ENCODE results near the gene WBP1.

WBP1 gene

DNA sequence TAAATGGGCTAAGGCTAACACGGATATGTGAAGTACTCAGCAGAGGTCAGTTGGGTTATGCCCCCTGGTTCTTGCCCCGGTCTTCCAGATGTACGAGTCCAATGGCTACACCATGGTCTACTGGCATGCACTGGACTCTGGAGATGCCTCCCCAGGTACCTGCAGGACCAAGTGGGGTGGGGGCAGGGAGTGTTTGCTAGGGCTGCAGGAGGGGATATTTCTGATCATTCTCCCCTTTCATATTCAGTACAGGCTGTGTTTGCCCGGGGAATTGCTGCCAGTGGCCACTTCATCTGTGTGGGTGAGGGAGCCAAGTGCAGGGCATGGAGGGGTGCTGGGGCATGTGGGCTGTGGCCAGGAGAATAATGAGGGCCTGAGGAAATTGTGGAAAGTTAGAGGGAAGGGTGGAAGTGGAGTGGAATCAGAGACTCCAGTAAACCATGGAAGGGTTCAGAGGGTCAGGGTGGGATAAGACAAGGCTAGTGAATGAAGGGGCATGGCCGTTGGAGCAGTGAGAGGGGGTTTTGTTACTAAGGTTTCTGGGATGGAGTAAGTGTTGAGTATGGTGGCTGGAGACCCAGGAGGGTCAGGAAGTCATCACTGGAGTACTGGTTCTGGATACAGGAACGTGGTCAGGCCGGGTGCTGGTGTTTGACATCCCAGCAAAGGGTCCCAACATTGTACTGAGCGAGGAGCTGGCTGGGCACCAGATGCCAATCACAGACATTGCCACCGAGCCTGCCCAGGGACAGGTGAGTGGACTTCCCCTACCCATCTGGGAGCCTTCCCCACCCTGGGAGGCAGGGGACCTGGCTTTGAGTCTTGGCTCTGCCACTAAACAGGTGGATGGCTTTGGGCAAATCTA is 34.8 kb upstream of the WBP1 start:
- no peak for TF ChIP-seq CTCF (conservative IDR thresholded peaks at IDR 0.05; ENCODE audit: low read depth, low read length)
- no peak for DNase-seq (ENCODE audit: low read depth)
- H3K4me3 ChIP-seq (ENCODE audit: low read length) = no peak overlapping the region

- H3K4me3 ChIP-seq (ENCODE audit: low read length) = no peak overlapping the region
- no peak for DNase-seq (ENCODE audit: low read depth)
- TF ChIP-seq CTCF (conservative IDR thresholded peaks at IDR 0.05; ENCODE audit: low read depth, low read length) = no peak
Observed at GRCh38 chr2:74424139-74424992, 33.9 kb upstream of the WBP1 start.

DNA sequence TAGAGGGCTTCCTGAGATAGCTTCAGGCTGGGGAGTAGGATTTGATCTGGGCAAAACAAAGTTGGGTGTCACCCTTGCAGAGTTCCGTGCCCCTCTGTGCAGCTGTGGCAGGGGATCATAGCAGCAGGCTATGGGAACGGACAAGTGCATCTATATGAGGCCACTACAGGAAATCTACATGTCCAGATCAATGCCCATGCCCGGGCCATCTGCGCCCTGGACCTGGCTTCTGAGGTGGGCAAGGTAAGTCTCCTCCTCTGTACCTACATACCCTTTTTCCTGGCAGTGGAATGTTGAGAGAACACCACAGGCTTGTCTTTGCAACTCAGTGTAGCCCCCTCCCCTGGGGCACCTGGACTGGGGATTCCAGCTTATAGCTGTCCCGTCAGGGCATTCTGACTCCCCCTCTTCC is 33.2 kb upstream of the WBP1 start:
- no peak for DNase-seq (ENCODE audit: low read depth)
- no peak overlapping the region for H3K4me3 ChIP-seq (ENCODE audit: low read length)
- TF ChIP-seq CTCF (conservative IDR thresholded peaks at IDR 0.05; ENCODE audit: low read depth, low read length) = no peak

- no peak for DNase-seq (ENCODE audit: low read depth)
- TF ChIP-seq CTCF (conservative IDR thresholded peaks at IDR 0.05; ENCODE audit: low read depth, low read length) = no peak
- no peak overlapping the region for H3K4me3 ChIP-seq (ENCODE audit: low read length)
Observed at GRCh38 chr2:74425523-74425922, 32.7 kb upstream of the WBP1 start.

- no peak for DNase-seq (ENCODE audit: low read depth)
- TF ChIP-seq CTCF (conservative IDR thresholded peaks at IDR 0.05; ENCODE audit: low read depth, low read length) = no peak
- no peak overlapping the region for H3K4me3 ChIP-seq (ENCODE audit: low read length)
Observed at GRCh38 chr2:74426181-74426758, 32.0 kb upstream of the WBP1 start.

DNA sequence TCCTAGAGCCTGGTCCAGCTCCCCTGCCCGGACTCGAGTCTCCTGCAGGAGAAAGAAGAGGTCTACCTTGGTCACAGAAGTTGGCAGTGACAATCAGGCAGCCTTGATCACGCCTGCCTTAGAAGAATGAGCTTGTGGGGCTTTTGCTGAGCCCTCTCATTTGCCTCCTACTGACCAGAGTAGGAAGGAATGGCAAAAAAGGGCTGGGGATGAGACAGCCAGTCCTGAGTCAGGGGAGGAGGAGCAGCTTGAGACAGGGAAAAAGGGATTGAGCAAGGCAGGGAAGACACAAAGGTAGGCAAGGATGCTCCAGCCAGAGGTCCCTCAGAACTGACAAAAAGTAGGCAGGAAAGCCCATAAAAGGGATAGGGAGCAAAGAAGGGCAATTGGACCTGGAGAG is 30.7 kb upstream of the WBP1 start:
- no peak overlapping the region for H3K4me3 ChIP-seq (ENCODE audit: low read length)
- no peak for TF ChIP-seq CTCF (conservative IDR thresholded peaks at IDR 0.05; ENCODE audit: low read depth, low read length)
- no peak for DNase-seq (ENCODE audit: low read depth)
